ENCODE measurements around the gene MBP.

The MBP gene

DNA sequence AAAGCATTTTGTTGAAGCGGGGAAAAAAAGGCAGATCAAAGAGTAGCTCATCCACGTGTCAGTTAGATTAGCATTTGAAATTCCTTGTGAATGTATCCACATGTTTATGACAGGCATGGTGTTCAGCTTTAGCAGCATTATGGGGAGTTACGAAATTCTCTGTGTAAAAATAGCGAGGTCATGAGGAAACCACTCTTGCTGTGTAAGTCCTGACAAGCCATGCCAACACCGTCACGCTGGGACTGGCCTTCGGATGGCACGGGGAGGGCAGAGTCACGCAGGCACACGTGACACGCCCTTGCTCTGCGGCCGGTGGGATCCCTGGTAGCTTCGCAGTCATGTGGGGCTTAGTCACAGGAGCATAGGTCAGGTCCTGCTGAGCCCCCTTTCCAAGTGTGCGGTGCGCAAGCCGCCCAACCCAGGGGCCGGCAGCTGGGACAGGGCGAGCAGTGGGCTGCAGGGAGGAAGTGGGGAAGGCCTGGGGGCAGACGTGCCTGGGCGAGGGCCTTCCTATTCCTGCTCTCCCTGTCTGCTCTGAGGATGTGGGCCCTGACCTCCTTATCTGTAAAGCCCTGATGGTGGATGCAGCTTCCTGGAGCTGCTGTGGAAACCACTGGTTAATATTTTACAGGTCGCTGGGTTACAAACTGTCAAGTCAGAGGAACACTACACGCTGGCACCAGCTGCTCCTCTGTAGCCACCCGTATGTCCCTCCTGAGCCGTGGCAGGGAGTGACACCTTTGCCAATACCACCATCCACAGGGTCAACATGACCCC lies 18.0 kb downstream of the MBP start:
- DNase-seq (ENCODE audit: low spot score): peak; percentile 84

DNA sequence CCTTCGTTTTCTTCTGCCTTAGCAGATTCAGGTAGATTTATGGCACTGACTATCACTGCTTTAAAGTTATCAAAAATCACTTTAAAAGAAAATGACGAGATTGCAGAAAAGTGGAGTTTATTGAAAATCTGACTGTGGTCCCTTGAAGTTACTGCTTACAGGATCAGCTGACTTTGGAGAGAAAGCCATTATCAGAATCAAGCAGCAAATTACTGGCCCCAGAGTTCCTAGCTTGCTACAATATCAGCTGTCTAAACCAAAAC lies 18.5 kb downstream of the MBP start:
- no peak for DNase-seq (ENCODE audit: low spot score)

DNA sequence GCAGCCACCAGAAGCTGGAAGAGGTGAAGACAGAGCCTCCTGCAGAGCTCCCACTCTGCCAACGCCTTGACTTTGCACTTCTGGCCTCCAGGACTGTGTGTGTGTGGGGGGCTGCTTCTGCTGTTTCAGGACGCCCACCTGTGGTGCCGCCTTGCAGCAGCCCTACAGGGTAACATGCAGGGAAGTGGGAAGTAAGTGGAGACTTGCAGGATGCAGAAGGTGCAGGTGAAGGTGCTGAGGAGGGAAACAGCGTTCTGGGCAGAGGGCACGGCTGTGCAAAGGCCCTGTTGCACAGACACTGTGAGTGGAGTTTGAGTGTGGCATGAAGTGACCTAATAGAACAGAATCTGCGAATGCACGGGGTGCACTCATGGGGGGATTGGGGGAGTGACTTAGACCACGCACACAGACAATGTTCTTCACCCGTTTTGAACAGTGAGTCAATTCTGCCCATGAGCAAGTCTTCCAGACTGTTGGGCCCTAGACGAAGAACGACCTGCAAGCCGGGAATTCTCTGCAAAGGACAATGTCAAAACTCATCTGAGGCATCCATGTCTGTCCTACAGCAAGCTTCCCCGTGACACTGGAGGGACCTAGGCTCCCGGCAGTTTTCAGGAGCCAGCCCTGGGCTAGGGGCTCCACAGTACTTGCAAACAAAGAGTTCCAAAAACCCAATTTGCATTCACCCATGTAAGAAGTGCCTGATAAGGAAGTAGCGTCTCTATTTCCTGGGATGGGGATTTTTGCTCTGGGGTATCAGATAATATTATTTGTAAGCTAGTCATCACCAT lies 19.0 kb downstream of the MBP start:
- DNase-seq (ENCODE audit: low spot score): no peak

DNA sequence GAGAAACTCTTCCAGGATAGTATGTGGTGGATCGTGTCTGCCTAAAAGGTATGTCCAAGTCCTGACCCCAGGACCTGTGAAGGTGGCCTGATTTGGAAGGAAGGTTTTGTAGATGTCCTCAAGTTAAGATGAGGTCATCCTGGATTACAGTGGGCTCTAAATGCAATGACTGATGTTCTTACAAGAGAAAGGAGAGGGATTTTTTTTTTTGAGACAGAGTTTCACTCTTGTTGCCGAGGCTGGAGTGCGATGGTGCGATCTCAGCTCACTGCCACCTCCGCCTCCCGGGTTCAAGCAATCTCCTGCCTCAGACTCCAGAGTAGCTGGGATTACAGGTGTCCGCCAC lies 19.9 kb downstream of the MBP start:
- DNase-seq (ENCODE audit: low spot score): no peak

DNA sequence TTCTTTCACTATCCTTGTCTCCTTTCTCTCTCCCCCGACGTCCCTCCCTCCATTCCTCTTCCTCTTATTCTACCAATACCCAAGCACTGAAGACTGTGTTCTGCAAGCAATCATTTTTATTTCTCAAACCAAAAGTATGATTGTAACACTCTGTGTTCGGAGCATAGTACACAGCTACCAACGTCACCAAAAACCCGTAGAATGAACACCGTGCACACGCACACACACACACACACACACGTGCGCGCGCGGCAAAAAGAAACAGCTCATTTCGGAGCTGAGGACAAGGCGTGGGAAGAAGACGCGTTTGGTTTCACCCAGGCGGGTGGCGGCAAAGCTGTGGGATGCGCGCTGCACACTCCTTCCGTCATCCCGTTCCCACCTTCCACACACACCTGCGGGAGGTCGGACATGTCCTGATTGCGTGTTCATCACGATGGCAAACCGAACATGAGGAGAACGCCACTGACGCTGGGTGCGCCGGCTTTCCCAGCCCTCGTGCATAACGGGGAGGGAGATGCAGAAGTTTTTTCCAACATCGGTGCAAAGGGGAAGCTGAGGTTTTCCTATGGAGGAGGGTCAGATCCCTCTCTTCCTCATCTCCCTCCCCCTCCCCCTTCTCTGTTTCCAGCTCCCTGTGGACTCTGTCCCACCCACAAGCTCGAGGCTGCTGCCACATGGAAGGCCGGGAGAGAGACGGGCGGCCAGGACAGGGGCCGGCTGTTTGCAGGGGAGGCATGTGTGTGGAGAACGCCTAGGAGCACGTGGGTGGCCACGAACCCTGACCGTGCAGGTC lies 20.4 kb downstream of the MBP start:
- DNase-seq (ENCODE audit: low spot score): no peak

DNA sequence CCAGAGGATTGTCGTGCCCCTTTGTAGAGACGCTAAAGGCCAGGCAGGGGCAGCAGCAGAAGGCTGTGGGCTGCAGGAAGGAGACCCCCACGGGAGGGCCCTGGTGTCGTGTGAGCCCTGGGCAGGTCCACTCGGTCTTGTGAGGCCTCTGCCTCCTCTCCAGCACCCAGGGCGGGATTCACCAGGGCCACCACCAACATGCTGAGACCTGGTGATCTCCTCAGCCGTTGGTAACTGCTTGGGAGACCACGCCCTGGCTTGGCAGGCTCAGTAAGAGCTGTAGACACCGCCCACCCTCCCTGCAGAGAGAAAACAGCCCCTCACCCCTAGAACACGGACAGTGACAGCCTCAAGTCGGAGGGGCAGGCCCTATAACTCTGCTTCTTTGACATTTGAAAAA lies 21.1 kb downstream of the MBP start:
- DNase-seq (ENCODE audit: low spot score): no peak

DNA sequence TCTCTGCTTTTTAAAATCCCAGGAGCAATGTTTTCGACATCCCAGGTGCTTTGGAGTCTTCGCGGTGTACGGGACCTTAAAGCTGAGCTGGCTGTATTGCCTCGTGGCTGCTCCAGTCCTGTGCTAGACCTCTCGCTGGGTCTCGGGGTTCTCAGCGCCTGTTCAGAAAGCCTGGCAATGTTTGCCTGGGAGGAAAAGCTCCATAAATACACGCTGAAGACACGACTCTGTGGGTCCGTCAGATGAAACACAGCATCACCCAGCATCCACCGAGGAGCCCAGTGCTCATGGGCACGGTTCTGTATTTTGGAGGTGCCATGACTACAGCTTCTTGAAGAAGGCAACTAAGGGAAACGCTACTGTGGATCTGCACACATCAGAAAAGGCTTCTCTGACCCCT lies 21.6 kb downstream of the MBP start:
- no peak for DNase-seq (ENCODE audit: low spot score)

DNA sequence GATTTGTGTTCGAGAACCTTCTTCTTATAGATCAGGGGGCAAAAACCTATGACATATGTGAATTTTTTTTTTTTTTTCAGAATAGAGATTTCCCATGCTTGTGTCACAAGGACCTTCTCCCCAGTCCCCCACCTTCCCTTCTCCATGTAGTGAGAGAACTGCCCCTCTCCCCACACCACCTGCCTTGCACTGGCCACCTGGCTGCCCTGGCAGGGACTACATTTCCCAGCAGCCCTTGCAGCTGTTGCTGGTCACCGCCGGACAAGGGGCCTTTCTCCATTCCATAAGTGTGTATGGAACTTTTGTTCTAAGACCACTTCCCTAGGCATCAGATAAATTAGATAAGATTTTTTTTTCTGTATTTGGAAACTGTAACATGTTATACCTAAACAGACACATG lies 22.2 kb downstream of the MBP start:
- no peak for DNase-seq (ENCODE audit: low spot score)

DNA sequence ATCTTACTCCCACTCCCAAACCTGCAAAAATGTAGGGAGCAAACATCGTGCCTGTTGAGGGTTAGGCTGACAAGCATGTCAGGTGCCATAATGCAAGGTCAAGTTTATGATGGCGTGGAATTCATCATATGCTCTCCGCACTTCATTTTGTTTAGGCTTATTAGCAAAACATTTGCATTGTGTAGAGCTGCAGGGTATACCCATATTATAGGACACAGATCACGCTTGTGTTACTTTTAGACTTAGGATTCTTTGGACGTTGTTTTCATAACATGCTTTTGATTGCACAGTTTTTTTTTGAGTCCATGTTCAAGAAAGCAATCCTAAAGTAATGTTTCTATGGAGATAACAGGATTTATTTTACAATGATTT lies 22.9 kb downstream of the MBP start:
- no peak for DNase-seq (ENCODE audit: low spot score)

DNA sequence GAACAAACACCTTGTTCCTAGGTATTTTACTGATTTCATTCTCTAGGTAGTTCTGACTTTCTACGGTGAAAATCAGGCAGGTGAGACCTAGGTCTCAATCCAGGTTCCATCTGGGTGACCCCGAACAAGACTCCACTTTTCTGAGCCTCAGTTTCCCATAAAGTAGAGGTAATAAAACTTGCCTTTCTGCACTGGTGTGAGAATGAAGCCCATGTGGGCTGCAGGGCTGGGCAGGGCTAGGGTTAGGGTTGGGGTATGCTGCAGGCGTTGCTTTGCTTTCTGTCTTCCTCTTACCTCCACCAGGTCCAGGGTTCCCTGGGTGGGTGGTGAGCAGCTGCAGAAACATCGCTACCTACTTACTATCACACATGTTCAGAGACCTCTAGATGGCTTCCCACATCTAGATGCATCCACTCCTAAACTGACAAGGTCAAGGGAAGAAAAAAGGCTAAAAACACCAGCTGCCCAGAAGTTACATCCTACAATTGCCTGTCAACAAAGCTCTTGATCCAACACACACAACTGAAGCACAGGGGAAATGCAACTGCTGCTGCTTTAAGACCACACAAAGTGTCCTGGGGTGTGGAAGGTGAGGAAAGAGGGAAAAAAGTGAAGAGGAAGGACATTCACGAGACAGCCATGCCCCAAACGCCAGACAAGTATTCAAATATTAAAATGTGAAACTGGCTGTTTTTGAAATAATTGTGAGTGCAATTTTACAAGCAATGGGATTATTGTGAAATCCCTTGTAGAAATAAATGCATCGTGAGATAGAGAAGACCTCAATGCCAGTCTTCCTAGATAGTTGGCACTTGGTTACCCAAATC lies 23.5 kb downstream of the MBP start:
- no peak for DNase-seq (ENCODE audit: low spot score)

DNA sequence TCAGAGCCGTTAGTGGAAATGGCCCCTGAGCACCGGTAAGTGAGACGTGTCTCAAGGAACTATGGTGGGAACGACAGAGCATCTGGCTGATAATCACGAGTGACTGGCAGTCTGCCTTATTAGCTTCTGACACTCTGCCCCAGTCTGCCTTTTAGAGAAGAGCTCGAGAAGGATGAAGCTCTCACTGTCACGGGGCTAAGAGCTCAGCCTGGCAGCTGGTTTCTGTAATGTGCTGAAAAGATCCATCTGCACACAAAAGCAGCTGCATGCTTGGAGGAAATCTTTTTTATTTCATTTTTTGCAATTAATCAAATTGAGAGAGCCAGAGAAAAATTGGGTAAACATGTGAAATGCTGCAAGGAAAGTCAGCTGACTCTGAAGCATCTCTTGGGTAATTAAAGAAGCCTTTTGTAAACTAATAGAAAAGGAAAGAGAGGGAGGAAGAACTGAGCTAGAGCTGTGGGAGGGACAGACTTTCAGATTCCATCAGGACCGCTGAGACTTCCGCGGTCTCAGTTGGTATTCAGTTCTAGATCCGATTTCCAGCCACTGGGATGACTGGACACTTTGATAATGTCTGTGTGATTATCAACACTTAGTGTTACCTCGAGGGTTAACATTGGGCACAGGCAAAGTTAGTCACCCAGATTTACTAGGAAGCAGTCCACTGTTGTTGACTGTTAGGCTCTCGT lies 24.4 kb downstream of the MBP start:
- no peak for DNase-seq (ENCODE audit: low spot score)

DNA sequence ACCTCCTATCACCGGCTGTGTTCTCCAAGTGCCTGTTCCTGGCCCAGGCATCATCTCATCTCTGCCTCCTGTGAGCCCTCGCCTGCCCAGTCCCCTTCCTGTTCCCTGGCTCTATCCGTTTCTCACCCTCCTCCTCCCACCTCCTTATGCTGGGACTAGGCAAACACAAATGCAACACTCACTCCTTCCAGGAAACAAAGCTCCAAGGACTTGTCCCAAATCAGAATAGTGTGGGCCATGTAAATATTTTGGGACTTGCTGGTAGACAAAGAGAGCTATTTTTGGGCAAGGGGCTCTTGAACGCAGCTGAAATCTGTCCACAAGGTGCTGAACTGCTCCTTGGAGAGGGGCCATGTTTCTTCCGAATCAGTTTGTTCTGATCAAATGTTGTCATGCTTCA lies 25.3 kb downstream of the MBP start:
- no peak for DNase-seq (ENCODE audit: low spot score)

DNA sequence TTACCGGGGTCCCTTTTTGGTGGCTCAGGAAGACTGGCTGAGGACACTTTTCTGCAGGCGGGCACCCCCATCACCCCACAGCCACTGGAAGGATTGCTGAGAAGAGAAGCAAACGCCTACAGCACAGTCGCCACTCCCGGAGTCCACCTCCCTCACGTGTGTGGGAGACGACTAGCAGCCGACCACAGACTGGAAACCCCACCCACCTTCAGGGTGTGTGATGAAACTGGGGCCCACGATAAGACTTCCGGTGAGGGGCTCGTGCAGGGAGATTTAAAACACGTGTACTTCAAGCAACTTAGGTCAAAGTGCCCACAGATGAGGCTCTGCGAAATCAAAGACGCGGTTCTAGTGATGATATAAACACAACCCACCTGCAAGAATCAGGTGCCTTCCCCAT lies 26.3 kb downstream of the MBP start:
- DNase-seq (ENCODE audit: low spot score): no peak

DNA sequence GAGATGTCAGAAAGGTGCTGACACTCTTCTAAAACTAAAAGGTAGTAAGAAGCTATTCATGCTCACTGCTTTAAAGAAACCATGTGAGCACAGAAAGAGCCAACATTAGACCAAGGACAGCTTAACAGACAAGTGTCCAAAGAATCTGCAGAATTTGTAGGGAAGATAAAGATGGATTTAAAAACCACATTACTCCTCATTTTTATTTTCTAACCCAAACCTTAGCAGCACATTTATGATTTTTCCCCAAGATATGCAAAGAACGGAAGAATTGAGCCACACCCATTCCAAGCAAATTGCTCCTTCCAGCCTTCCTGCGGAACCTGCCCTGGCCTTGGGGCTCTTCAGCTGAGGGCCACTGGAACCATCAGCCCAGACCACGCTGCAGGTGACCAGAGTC lies 26.9 kb downstream of the MBP start:
- DNase-seq (ENCODE audit: low spot score): no peak

DNA sequence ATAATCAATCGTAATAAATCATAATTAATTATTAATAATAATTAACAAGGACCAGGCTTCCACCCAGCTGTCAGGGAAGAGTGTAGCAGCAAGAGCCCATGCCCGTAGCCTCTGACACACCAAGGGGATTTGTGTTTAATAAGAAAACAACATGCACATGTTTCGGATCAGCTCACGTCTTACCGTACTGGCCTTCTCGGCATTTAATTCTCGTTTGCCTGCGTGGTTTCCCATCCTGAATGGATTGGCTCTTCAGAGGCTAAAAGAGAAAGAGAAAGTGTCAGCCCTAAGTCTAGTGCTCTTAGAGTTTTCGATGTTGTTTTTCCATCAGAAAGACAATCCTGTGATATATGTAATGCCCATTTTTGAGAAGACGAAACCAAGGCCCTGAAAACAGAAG lies 27.6 kb downstream of the MBP start:
- DNase-seq (ENCODE audit: low spot score): no peak

DNA sequence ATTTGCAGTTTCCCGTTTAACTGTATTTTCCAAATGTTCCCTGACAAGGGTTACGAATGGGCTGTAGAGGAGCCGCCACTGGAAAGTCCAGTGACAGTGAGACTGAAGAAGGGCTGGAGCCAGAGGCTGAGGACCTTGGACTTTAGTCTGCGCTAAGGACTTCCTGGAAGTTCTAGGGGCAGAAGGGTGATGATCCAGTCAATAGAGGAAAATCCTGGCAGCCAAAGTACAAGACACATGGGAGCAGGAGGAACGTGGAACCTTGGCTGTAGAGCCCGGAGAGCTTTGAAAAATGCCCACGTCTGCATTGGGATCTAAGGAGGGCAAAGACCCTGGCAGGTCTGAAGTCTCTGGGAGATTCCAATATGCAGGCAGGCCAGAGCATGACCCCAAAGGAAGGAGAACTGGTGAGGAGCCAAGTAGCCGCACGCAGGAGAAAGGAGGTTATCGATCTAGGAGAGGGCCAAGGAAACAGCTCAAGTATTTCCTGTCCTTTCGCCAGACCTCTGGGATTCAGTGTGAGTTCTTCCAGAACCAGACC lies 28.5 kb downstream of the MBP start:
- DNase-seq (ENCODE audit: low spot score): no peak

DNA sequence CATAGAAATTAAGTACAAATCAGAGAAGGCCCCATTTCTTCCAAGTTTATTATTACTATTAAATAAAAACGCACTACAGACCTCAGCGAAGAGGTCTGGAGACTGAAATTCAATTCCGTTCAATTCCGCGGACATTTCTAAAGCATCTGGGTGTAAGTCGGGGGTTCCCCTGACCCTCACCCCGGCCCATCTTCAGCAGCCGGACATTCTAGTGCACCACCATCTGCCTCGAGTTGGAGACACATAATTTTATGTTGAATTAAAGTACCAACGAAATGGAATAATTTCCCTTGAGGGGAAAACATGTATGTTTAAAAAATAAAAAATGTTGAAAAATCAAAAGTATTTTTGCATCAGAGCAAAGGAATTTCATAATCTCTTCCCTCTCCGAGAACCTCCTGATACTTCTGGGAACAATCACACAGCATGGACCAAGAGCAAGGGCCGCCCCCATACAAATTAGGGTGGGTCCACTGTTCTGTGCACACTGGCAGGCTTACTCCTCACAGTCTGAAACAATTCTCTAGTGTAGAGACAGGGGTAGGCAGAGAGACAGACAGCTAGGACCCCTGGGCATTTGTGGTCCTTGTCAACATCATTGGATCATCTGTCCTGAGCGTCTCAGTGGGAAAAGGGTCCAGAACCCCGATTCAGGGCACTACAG lies 29.3 kb downstream of the MBP start:
- DNase-seq (ENCODE audit: low spot score): no peak

DNA sequence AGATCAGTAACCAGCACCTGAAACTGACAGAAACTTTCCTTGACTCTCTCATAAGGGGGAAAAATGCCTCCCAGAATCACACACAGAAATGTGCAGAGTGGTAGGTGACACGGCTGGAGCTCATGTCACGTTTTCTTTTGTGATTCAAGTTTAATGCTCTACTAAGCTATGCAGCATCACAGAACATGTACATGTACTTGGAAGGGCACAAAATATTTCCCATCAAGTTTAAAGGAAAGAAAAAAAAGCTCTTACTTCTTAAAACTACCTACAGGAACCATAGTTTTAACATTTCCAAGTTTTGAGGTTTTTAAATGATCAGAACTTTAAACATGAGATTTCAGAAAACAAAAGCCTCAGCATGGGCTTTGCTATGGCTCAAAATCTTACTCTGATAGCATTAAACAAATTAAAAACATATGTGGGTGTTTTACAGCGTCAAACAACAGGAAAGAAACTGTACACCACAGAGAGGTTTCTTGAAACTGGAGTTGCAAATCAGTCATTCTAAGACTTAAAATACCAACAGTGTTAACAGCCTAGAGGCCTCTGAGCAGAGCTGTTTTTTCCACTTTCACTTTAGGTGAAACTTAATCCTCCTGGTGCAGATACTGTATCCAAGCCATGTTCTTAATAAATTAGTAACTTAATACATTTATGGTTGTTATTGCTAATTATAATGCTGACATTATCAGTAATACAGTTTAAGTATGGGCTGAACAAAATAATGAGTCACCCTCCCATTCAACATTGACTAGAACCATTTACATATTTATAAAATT lies 30.1 kb downstream of the MBP start:
- DNase-seq (ENCODE audit: low spot score): no peak

DNA sequence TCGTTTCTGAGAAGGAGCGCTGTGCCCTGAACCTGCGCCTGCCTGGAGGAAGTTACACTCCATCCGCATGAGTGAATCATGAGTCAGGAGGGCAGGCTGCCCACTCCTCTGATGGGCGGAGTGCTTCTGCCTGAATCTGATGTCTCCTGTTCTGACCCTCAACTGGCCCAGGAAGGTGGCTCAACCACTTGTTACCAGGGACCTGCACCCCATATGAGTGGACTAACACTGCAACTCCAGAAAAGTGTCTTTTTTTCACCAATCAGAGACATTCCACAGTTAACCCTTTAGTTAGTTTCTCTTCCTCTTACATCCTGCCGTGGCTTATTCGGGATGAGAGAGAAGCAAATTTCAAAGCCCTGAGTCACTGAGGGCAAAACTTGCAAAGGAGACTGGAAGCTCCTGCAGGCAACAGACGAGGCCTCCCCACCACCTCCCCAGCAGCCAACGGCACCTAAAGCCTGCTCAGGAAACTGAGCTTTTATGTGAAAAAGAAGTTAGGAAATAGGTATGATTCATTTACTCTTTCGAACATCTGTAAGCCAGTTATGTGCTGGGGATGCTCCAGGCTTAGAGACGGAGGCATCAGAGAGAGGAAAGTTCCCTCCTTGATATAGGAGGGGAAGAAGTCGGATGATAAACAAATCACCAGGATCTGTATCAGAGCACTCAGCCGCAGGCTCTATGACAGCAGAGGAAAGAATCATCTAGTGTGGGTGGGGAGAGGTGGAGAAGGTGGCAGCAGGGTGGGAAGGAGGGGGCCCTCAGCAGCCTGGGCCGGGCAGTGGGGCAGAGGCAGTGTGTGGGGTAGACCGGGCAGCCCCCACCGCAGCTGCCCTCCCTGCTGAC lies 30.9 kb downstream of the MBP start:
- no peak for DNase-seq (ENCODE audit: low spot score)

All from HuH-7.5 (cell line).